ENCODE data around the gene FOXP1.
"Not testable (repeated sequence)": the region's sequence is repeated elsewhere in the genome, so short reads cannot be mapped to it uniquely, and the experiment has no call there.

The FOXP1 gene

GRCh38 chr3:71330505-71330904 is 253.0 kb downstream of the FOXP1 start:
- no peak for DNase-seq (ENCODE audit: low read depth)

GRCh38 chr3:71329817-71330216 is 253.7 kb downstream of the FOXP1 start:
- no peak for DNase-seq (ENCODE audit: low read depth)

- DNase-seq (ENCODE audit: low read depth): no peak
Observed at GRCh38 chr3:71328926-71329325, 254.6 kb downstream of the FOXP1 start.

- DNase-seq (ENCODE audit: low read depth): no peak
Observed at GRCh38 chr3:71327936-71328335, 255.6 kb downstream of the FOXP1 start.

- DNase-seq (ENCODE audit: low read depth): no peak
Observed at GRCh38 chr3:71325715-71326114, 257.8 kb downstream of the FOXP1 start.

GRCh38 chr3:71324224-71324623 is 259.3 kb downstream of the FOXP1 start:
- not testable (repeated sequence) for DNase-seq (ENCODE audit: low read depth)

GRCh38 chr3:71323558-71323957 is 260.0 kb downstream of the FOXP1 start:
- no peak for DNase-seq (ENCODE audit: low read depth)

- no peak for DNase-seq (ENCODE audit: low read depth)
Observed at GRCh38 chr3:71322154-71322553, 261.4 kb downstream of the FOXP1 start.

GRCh38 chr3:71319771-71320170 is 263.8 kb downstream of the FOXP1 start:
- no peak for DNase-seq (ENCODE audit: low read depth)

- no peak for DNase-seq (ENCODE audit: low read depth)
Observed at GRCh38 chr3:71318458-71318827, 265.1 kb downstream of the FOXP1 start.

GRCh38 chr3:71317749-71318457 is 265.6 kb downstream of the FOXP1 start:
- DNase-seq (ENCODE audit: low read depth): no peak

GRCh38 chr3:71317140-71317539 is 266.4 kb downstream of the FOXP1 start:
- no peak for DNase-seq (ENCODE audit: low read depth)

- DNase-seq (ENCODE audit: low read depth): no peak
Observed at GRCh38 chr3:71316066-71316777, 267.3 kb downstream of the FOXP1 start.

- DNase-seq (ENCODE audit: low read depth): no peak
Observed at GRCh38 chr3:71315431-71315830, 268.1 kb downstream of the FOXP1 start.

GRCh38 chr3:71313844-71314243 is 269.7 kb downstream of the FOXP1 start:
- no peak for DNase-seq (ENCODE audit: low read depth)

GRCh38 chr3:71312461-71312860 is 271.1 kb downstream of the FOXP1 start:
- no peak for DNase-seq (ENCODE audit: low read depth)

- no peak for DNase-seq (ENCODE audit: low read depth)
Observed at GRCh38 chr3:71311661-71312046, 271.9 kb downstream of the FOXP1 start.

- no peak for DNase-seq (ENCODE audit: low read depth)
Observed at GRCh38 chr3:71310980-71311660, 272.4 kb downstream of the FOXP1 start.

GRCh38 chr3:71310359-71310979 is 273.1 kb downstream of the FOXP1 start:
- DNase-seq (ENCODE audit: low read depth): no peak

GRCh38 chr3:71309886-71310285 is 273.6 kb downstream of the FOXP1 start:
- no peak for DNase-seq (ENCODE audit: low read depth)

GRCh38 chr3:71309342-71309741 is 274.2 kb downstream of the FOXP1 start:
- peak; percentile 12 for DNase-seq (ENCODE audit: low read depth)

- no peak for DNase-seq (ENCODE audit: low read depth)
Observed at GRCh38 chr3:71308836-71309235, 274.7 kb downstream of the FOXP1 start.

Data from stimulated activated CD8-positive, alpha-beta memory T cell treated with anti-CD3 and anti-CD28 coated beads, Interleukin-12 subunit alpha, Interleukin-12 subunit beta, amount 100 ng/mL, for 1 hour (primary cell).